Measurements from ENCODE around the gene TFF2. TPM values are rescaled to one million over a fixed set of nuclear protein-coding genes. Genes with fewer than 3 reads are reported as not detected.
A peak's percentile ranks its signal among the peaks of the same experiment; 100 is the strongest.

TFF2 gene
- total RNA-seq, 2 donors from 2014 or later, result not detected

DNA sequence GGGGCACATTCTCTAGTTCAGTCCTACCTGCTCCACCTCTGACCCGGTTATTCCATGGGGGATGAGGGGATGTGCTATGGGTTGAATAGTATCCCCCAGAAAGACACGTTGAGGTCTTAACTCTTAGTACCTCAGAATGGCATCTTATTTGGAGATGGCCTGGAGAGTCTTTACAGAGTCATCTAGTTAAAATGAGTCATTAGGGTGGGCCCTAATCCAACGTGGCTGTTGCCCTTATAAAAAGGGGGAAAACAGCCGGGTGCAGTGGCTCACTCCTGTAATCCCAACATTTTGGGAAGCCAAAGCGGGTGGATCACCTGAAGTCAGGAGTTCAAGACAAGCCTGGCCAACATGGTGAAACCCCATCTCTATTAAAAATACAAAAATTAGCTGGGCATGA is 39.4 kb upstream of the TFF2 start:
- peaks cover 96% of the 10 kb centered on the region for H3K4me1 Mint-ChIP-seq (ENCODE audit: low read depth)
- H3K27me3 Mint-ChIP-seq (ENCODE audit: low read depth), result peaks cover 6% of the 10 kb centered on the region
- H3K27ac Mint-ChIP-seq, result peak overlapping the region; percentile 38
- no peaks in the 10 kb centered on the region for H3K9me3 Mint-ChIP-seq
- DNase-seq (no peak), ATAC-seq (replicated peaks in 1 of 2) (no peak)
- peaks cover 14 to 46% of the 10 kb centered on the region in 2 donors for H3K36me3 Mint-ChIP-seq (ENCODE audit: insufficient read depth in 2 of 2)
- no peak overlapping the region for H3K4me3 Mint-ChIP-seq

DNA sequence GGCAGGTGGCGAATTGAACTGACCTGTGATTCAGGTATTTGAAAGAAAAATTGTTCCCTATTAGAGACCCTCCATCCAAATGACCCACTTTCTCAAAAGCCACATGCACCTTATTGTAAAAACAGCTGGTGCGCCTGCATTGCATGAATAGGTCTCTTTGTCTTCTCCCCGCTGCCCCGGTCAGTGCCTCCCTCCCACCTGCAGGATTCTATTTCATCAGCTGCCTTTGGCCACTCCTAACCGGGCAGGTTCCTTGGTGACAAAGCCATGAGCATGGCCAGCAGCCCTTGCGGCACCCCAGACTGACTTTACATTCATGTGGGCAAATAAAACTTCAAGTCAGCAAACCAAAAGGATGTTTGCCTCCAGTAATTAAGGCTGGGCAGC is 38.6 kb upstream of the TFF2 start:
- H3K4me1 Mint-ChIP-seq (ENCODE audit: low read depth), result peaks cover 93% of the 10 kb centered on the region
- peak overlapping the region; percentile 25 to 31 for H3K4me3 Mint-ChIP-seq
- H3K27ac Mint-ChIP-seq, result no peak overlapping the region

DNA sequence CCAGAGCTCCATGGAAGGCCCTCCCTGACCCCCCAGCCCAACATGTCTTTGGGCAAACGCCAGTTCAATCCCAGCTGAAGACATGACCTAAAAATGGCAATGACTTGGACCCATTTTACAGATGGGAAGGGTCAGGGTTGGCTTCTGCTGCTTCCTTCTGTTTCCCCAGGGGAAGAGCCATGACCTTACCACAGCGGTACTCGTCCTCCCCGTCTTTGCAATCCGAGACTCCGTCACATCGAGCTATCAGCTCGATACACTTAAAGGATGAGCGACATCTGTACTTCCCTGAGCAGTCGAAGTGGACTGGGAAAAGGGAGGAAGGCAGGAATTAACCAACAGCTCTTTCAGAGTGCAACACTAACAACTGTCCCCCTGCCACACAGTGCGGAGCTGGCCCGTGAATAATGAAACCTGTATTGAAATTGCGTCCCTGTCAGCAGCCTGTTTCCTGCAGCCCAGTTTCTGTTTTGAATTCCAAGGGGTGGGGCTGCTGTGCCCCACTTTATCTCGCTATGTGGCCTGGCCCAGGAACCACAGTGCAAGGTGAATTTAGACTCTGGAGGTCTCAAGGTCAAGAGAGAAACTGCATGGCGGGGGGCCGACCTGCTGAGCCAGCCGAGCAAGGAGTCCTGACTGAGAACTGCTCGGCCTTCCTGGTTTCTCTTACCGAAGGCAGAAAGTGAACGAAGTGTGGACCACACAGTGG is 38.1 kb upstream of the TFF2 start:
- Mint-ChIP-seq H3K4me3 (peak overlapping the region; percentile 30 to 37), H3K4me1 (ENCODE audit: low read depth) (peaks cover 91% of the 10 kb centered on the region), H3K9me3 (no peaks in the 10 kb centered on the region), H3K27me3 (ENCODE audit: low read depth) (peaks cover 6% of the 10 kb centered on the region), H3K36me3 (ENCODE audit: insufficient read depth in 2 of 2) (peaks cover 17 to 45% of the 10 kb centered on the region in 2 donors), H3K27ac (no peak overlapping the region)
- ATAC-seq (replicated peaks in 1 of 2) (no peak), DNase-seq (no peak)

More for the DNA sequence above, 38.6 kb upstream of the TFF2 start:
- peaks cover 6% of the 10 kb centered on the region for H3K27me3 Mint-ChIP-seq (ENCODE audit: low read depth)
- no peak for DNase-seq
- H3K9me3 Mint-ChIP-seq, result no peaks in the 10 kb centered on the region
- peaks cover 17 to 45% of the 10 kb centered on the region in 2 donors for H3K36me3 Mint-ChIP-seq (ENCODE audit: insufficient read depth in 2 of 2)
- ATAC-seq (replicated peaks in 1 of 2), result no peak

DNA sequence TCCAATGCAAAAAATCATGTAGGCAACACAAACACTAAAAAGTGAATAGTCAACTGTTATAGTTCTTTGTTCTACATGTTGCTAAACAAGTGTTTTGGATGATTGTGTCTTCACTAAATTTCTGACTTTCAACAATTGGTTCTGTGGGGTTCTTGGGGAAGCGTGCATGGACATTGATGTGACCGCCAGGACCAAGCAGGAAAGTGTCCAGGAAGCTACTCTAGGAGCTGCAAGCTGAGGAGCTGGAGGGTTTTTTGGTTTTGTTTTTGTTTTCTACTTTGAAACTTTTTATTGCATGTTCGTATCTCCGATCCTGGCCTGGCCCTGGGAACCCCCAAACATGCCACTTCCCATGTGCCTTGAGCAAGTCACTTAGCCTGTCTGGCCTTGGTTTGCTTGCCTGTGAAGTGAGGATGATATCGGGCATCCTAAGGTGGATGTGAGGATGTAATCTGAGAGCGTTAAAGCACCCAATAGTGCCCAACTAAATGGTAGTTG is 37.1 kb upstream of the TFF2 start:
- Mint-ChIP-seq H3K4me1 (ENCODE audit: low read depth) (peaks cover 82% of the 10 kb centered on the region), H3K27ac (no peak overlapping the region), H3K9me3 (no peaks in the 10 kb centered on the region), H3K36me3 (ENCODE audit: insufficient read depth in 2 of 2) (peaks cover 17 to 43% of the 10 kb centered on the region in 2 donors), H3K4me3 (no peak overlapping the region), H3K27me3 (ENCODE audit: low read depth) (peaks cover 6% of the 10 kb centered on the region)
- DNase-seq (no peak), ATAC-seq (replicated peaks in 1 of 2) (no peak)

DNA sequence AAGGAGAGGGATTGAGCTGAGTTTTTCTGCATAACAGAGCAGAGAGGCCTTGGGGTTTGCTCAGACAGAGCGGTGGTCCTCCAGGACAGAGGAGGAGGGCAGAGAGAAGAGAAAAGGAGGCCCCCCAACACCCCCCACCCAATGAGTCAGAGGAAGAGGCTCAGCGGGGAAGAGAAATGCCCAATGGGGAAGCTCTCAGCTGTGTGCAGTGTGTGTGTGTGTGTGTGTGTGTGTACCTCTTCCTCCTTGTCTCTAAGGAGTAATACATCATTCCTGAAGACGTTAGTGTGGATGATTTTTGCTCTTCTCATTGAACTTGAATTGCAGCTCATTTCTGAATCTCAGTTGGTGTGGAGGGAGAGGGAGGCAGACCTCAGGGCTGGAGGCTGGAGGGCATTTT is 36.4 kb upstream of the TFF2 start:
- ATAC-seq (replicated peaks in 1 of 2) (no peak), DNase-seq (no peak)
- H3K27me3 Mint-ChIP-seq (ENCODE audit: low read depth), result peaks cover 6% of the 10 kb centered on the region
- H3K9me3 Mint-ChIP-seq, result peaks cover 3 to 5% of the 10 kb centered on the region in 2 donors
- H3K4me3 Mint-ChIP-seq, result peak overlapping the region in 1 of 2 donors; percentile 22
- H3K36me3 Mint-ChIP-seq (ENCODE audit: insufficient read depth in 2 of 2), result peaks cover 22 to 49% of the 10 kb centered on the region in 2 donors
- peaks cover 74% of the 10 kb centered on the region for H3K4me1 Mint-ChIP-seq (ENCODE audit: low read depth)
- H3K27ac Mint-ChIP-seq, result no peak overlapping the region

DNA sequence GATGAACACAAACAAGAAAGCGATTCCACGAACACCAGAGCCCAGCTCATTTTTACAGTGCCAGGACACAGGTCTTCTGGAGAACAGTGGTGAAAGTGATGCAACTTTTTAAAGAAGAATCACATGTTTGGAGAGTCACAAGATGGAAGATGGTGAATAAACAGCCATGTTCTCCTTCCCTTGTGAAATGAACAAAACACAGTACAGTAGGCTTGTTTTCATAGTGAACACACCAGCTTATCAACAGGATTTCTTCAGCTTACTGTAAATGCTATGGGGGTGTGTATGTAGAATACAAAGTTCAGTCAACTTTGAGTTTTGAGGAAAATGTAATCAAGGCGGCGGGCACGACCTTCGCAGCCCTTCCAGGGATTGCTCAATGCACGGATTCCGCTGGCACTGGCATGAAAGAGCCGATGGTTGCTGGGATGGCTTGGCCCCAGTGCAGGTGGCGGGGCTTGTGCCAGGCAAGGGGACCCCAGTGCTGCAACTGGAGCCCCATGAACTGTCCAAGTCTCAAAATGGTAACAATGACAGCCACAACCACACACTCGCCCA is 35.3 kb upstream of the TFF2 start:
- Mint-ChIP-seq H3K4me3 (no peak overlapping the region), H3K4me1 (ENCODE audit: low read depth) (peaks cover 69% of the 10 kb centered on the region), H3K36me3 (ENCODE audit: insufficient read depth in 2 of 2) (peaks cover 29 to 49% of the 10 kb centered on the region in 2 donors), H3K9me3 (peaks cover 7 to 13% of the 10 kb centered on the region in 2 donors), H3K27me3 (ENCODE audit: low read depth) (peaks cover 6% of the 10 kb centered on the region), H3K27ac (no peak overlapping the region)
- ATAC-seq (replicated peaks in 1 of 2), result no peak
- DNase-seq, result no peak

DNA sequence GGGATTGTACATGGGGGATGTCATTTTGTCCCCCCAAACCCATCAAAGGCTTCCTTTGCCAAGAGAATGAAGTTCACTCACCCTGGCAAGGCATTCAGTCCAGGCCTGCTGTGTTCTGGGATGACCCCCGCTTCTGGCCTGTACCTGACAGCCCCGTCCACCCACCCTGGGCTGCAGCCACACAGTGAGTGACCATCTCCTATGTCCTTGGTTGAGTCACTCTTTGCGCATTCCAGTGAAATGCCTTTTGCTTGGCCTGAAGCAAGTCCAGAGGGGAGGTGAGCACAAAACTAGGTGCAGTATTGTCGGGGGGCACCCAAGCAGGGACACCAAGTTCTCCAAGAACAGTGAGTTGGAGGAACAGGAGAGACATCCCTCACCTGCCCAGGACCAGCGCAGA is 34.8 kb upstream of the TFF2 start:
- Mint-ChIP-seq H3K27ac (no peak overlapping the region), H3K36me3 (ENCODE audit: insufficient read depth in 2 of 2) (peaks cover 29 to 45% of the 10 kb centered on the region in 2 donors), H3K4me1 (ENCODE audit: low read depth) (peaks cover 64% of the 10 kb centered on the region), H3K27me3 (ENCODE audit: low read depth) (peaks cover 3% of the 10 kb centered on the region), H3K4me3 (no peak overlapping the region), H3K9me3 (peaks cover 7 to 13% of the 10 kb centered on the region in 2 donors)
- ATAC-seq (replicated peaks in 1 of 2) (no peak), DNase-seq (no peak)

DNA sequence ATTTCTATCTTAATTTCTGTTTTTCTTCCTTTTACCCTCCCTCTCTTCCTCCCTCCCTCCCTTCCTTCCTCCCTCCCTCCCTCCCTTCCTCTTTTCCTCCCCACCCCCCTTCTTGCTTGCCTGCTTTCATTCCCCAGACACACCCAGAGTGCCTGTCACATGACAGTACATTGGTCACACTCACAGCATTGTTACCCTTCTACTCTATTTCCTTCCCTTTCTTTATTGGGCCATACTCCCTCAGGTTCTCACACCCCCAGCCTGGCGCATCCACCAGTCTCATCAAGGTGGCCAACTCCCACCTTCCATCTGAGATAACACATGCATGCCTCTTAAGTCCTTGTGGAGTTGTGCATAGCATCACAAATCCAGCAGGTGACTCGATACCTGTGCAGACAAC is 34.2 kb upstream of the TFF2 start:
- no peak overlapping the region for H3K4me3 Mint-ChIP-seq
- DNase-seq (no peak), ATAC-seq (replicated peaks in 1 of 2) (no peak)
- no peaks in the 10 kb centered on the region for H3K27me3 Mint-ChIP-seq (ENCODE audit: low read depth)
- no peak overlapping the region for H3K27ac Mint-ChIP-seq
- peaks cover 7 to 13% of the 10 kb centered on the region in 2 donors for H3K9me3 Mint-ChIP-seq
- H3K36me3 Mint-ChIP-seq (ENCODE audit: insufficient read depth in 2 of 2), result peaks cover 29 to 45% of the 10 kb centered on the region in 2 donors
- H3K4me1 Mint-ChIP-seq (ENCODE audit: low read depth), result peaks cover 58% of the 10 kb centered on the region

DNA sequence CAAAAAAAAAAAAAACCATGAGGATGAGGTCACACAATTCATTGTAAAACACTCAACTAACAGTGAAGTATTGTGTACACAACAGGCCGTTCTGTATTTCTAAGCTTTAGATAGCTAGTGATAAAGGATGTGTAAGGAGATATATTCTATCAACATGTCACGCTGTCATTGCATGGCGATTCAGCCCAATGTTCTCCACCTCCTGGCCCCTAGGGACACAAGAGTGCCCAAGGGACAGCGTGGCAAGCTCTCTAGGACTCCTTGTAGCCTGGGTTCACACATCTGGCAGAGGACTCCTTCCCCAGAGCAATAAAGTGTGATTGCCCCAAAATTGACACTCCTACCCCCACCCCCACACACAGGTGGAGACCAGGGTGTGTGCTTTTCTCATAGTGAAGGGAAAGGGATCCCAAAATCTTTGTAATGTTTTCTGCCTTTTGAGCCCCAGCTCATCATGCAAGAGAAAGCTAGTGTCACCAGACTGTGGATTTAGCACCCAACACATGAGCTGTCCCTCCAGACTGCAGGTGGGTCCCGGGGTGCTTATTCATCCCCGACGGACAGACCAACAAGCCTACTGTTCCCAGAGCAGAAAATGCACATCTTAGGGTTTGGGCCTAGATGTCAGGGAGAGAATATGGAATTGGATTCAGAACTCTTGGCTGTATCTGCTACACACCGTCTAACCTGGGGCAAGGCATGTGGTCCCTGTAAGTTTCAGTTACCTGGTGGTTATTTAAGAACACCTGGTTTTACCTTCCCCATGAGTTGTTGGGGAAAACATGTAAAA is 33.6 kb upstream of the TFF2 start:
- Mint-ChIP-seq H3K27ac (no peak overlapping the region), H3K4me1 (ENCODE audit: low read depth) (peaks cover 52% of the 10 kb centered on the region), H3K9me3 (peaks cover 7 to 13% of the 10 kb centered on the region in 2 donors), H3K27me3 (ENCODE audit: low read depth) (no peaks in the 10 kb centered on the region), H3K4me3 (no peak overlapping the region), H3K36me3 (ENCODE audit: insufficient read depth in 2 of 2) (peaks cover 29 to 40% of the 10 kb centered on the region in 2 donors)
- DNase-seq (no peak), ATAC-seq (replicated peaks in 1 of 2) (no peak)

DNA sequence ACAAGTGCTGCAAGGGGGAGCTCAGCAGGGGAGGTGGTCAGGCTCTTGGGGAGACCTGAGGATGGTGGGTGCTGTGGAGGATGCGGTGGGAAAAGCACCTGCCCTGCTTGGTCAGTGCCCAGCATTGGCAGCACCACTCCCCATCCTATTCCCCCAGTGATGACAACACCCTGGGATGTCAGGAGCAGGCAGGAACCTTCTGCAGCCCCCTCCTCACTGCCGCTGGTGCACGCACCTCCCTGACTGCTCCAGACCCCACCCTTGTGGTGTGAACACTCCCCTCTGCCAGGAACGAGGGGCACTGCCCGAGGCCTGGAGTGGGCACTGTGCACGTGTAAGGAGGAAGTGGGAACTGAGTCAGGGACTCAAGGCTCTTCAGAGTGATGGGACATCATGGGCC is 32.5 kb upstream of the TFF2 start:
- peaks cover 41% of the 10 kb centered on the region for H3K4me1 Mint-ChIP-seq (ENCODE audit: low read depth)
- H3K9me3 Mint-ChIP-seq, result peaks cover 7 to 13% of the 10 kb centered on the region in 2 donors
- peaks cover 26 to 34% of the 10 kb centered on the region in 2 donors for H3K36me3 Mint-ChIP-seq (ENCODE audit: insufficient read depth in 2 of 2)
- no peak overlapping the region for H3K27ac Mint-ChIP-seq
- H3K4me3 Mint-ChIP-seq, result no peak overlapping the region
- no peak for DNase-seq
- H3K27me3 Mint-ChIP-seq (ENCODE audit: low read depth), result no peaks in the 10 kb centered on the region
- no peak for ATAC-seq (replicated peaks in 1 of 2)

DNA sequence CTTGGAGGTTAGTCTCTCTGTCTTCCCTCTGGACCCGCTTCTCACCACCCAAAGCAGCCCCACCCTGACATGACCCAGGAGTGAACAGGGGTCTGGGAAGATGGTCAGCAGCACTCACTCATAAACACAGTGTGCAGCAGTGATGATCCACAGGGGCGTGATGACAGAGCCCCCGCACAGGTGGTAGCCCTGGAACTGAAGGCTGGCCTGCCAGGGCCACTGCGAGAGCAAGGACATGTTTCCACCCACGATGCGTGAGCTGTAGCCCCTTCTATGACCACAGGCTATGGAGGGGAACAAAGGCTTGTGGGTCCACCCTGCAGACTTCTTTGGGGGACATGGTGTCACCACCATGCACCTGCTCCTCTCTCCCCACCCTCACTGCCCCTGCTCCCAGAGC is 32.1 kb upstream of the TFF2 start:
- no peak overlapping the region for H3K4me3 Mint-ChIP-seq
- peaks cover 7 to 13% of the 10 kb centered on the region in 2 donors for H3K9me3 Mint-ChIP-seq
- peaks cover 37% of the 10 kb centered on the region for H3K4me1 Mint-ChIP-seq (ENCODE audit: low read depth)
- ATAC-seq (replicated peaks in 1 of 2) (no peak), DNase-seq (no peak)
- no peak overlapping the region for H3K27ac Mint-ChIP-seq
- H3K27me3 Mint-ChIP-seq (ENCODE audit: low read depth), result no peaks in the 10 kb centered on the region
- H3K36me3 Mint-ChIP-seq (ENCODE audit: insufficient read depth in 2 of 2), result peaks cover 24 to 30% of the 10 kb centered on the region in 2 donors

DNA sequence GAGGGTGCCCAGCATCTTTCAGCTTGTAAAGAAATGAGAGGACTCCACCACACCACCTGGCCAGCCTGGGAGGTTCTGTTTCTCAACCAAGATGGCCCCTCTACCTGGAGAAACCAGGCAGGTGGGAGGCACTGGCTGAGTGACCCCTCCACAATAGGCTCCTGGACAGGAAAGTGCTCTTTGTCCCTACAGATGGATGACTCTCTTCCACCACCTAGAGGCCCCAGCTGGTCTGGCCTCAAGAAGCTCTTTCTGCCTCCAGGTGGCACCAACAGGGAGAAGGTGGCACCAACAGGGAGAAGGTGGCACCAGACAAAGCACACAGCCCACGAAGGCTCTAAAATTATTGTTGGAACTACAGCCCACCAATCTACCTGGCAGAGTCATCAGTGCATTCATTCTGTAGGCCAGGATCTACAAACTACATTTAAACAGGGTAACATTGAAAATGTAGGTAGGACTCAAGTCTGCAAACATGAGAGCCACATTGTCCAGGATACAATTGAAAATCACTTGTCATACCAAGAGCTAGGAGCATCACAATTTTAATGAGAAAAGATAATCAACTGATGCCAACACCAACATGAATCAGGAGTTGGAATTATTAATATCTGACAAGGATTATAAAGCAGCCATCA is 30.7 kb upstream of the TFF2 start:
- Mint-ChIP-seq H3K4me3 (no peak overlapping the region), H3K9me3 (peaks cover 7 to 13% of the 10 kb centered on the region in 2 donors), H3K27me3 (ENCODE audit: low read depth) (no peaks in the 10 kb centered on the region), H3K4me1 (ENCODE audit: low read depth) (peaks cover 23% of the 10 kb centered on the region), H3K27ac (no peak overlapping the region), H3K36me3 (ENCODE audit: insufficient read depth in 2 of 2) (peaks cover 23 to 26% of the 10 kb centered on the region in 2 donors)
- DNase-seq (peak; percentile 45 to 46), ATAC-seq (replicated peaks in 1 of 2) (peak; percentile 66 to 72)
